Measurements from ENCODE around the gene GAK.
"Not testable (repeated sequence)": the region's sequence is repeated elsewhere in the genome, so short reads cannot be mapped to it uniquely, and the experiment has no call there.

Gene GAK

DNA sequence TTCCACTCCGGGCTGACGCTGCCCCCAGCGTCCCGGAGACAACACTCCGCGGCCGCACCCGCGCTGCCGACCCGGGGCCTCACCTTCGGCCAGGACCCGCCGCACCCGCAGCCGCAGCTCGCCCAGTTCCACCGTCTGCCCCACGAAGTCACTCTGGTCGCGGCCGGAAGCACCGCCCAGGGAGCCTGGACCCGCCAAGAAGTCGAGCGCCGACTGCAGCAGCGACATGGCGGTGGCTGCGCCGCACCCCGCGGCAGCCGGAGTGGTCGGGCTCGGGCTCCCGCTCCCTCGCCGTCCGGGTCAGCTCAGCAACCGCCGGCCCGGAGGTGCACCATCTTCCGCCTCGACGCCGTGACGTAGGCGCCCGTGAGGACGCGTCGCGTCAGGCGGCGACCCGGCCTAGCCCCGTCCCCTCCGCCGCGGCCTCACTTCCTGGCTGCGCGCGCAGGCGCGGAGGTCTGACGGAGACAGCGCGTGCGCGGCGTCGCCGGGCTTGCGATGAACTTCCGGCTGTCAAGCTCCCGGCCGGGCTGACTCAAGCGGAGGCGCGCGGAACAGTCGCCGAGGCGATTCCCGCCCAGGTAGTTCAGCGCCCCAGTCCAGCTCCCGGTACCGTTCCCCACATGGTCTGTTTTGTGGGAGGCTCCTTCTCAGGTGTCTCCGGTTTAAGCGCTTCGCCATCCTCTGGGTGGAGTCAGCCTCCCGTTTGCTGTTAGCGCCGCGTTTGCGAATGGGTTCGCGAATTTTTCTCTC lies at the start of gene GAK, which contains the start of gene TMEM175:
TSS of gene GAK (minus strand) at position 357 of the 753 bp plus-strand sequence. CDS start at position 228, 129 bp downstream.
TSS of gene TMEM175 (plus strand) at position 501 of the 753 bp plus-strand sequence. CDS start 15,280 bp downstream, outside the sequence.
- DNase-seq (ENCODE audit: low read depth), result peak; percentile 90

GRCh38 chr4:978957-979701 lies 47.0 kb upstream of the GAK start:
- no peak for DNase-seq (ENCODE audit: low read depth)

- not testable (repeated sequence) for DNase-seq (ENCODE audit: low read depth)
These were observed 43.9 kb upstream of the GAK start for GRCh38 chr4:976016-976415.

- no peak for DNase-seq (ENCODE audit: low read depth)
These were observed 42.6 kb upstream of the GAK start for GRCh38 chr4:974668-975067.

DNA sequence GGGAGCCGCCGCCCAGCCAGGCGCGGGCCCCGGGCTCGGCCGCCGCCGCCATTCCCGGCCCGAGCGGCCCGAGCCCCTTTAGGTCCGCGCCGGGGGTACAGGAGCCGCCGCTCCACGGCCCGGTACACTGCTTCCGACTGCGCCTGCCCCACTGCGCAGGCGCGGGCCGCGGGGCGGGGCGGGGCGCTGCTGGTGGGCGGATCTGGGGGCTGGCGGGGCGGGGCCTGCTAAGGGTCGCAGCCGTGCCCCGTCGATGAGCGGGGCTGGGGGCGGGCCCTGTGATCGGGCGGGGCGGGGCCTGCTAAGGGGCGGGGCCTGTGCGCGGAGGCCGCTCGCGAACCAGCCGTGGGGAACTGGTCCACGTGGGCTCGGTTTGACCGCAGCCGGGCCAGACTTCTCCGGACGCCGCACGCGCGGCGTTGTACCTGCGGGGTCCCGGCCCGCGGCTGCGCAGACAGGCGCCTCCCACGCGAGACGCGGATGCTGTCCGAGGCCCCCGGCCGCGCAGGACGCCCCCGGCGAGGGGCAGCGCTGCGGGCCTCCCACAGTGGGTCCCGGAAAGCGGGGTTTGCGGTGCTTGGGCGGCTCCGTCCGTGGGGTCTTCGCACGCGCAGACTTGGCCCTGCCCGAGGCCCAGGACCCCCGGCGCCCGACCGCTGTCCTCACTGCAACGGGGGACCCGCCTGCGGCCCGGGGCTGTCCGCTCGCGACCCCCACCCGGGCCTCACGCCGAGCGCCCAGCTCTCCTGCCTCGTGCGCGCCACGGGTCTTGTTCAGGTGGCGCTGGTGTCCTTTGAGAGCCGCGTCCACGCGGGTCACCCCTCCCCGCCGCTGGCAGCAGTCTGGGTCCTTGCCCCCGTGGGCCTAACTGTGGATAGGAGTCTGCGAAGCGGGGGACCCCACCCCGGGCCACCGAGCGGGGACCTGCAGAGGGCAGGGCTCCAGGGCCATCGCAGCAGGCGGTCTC lies 41.6 kb upstream of the GAK start, which contains the start of gene DGKQ:
TSS of gene DGKQ (minus strand) at position 139 of the 967 bp plus-strand sequence. CDS start at position 52, 87 bp downstream.
- DNase-seq (ENCODE audit: low read depth), result peak; percentile 61

DNA sequence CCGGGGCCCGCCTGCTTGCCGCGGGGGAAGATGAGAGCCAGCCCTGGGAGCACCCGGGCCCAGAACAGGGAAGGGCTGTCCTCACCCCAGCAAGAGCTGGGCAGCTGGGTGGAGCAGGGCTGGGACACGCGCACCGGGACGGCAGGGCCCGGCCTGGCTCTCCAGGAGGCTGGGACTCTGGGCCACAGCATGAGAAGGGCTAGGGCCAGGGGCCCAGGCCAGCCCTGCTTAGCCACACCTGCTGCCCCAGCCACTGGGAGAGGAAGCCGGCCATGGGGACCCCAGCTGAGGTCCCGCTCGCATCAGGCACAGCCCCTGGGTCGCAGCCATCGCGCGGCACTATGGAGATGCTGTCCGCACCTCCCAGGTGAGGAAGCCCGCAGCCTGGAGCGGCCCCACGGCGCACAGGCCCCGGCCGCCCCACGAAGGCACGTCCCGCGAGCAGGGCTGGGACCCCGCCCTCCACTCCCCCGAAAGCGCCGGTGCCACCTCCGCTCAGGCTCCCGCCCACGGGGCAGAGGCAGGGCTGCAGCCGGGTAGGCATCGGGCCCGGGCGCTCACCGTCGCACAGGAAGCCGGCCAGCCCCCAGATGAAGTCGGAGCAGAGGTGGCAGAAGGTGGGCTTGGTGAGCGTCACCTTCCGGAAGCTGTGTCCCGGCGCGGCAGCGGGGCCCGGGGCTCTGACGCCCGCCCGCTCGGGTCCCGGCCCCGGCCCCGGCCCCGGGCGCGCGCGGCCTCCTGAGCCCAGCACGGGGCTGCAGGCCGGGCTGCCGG lies 40.7 kb upstream of the GAK start:
- no peak for DNase-seq (ENCODE audit: low read depth)

- DNase-seq (ENCODE audit: low read depth), result no peak
These were observed 39.8 kb upstream of the GAK start for GRCh38 chr4:971666-972500.

GRCh38 chr4:970854-971520 lies 38.9 kb upstream of the GAK start:
- DNase-seq (ENCODE audit: low read depth), result no peak

GRCh38 chr4:970046-970745 lies 38.1 kb upstream of the GAK start:
- DNase-seq (ENCODE audit: low read depth), result no peak

DNA sequence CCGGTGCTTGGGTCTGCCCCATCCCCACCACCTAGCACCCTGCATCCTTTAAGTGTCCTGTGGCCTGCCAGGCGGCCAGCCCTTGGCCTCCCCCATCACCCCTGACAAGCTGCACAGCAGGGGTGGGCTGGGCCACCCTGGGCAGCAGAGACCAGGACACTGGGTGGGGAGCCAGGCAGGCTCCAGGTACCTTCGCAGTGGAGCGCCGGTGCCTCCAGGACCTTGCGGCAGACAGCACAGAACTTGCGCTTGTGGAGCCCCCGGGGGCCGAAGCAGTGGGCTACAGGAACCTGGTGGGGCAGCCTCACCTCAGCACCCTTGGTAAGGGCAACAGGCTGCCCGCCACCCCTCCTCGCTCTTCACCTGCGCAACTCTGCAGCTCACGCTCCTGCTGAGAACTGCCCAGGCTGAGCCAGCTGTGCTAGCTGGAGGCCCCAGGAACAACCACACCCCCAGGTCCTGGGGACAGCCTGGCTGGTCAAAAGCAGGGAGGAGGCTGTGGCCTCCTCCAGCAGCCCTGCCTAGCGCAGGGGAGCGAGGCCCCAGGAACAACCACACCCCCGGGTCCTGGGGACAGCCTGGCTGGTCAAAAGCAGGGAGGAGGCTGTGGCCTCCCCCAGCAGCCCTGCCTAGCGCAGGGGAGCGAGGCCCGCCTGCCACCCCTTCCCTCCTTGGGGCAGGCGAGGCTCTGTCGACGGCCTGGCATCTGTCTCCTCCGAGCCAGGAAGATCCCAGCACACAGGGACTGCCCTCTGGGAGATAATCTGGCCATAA lies 36.7 kb upstream of the GAK start:
- DNase-seq (ENCODE audit: low read depth), result no peak

- no peak for DNase-seq (ENCODE audit: low read depth)
These were observed 36.1 kb upstream of the GAK start for GRCh38 chr4:968221-968620.

GRCh38 chr4:967113-968104 lies 35.3 kb upstream of the GAK start:
- DNase-seq (ENCODE audit: low read depth), result no peak

GRCh38 chr4:966266-967112 lies 34.4 kb upstream of the GAK start:
- no peak for DNase-seq (ENCODE audit: low read depth)

DNA sequence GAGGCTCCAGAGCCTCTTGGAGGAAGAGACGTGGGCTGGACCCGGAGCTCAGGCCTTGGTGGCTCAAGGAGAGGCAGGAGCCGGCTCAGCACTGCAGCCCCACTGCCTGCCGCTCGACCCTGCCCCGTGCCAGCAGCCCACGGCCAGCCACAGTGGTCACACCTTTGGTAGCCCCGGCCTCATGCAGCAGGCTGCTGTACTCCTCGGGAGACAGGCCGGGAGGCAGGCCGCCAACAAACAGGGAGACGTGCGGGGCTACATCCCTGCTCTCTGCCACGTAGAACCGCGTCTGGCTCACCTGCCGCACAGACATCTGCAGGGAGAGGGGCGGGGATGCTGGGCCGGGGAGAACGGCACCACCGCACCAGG lies 33.6 kb upstream of the GAK start:
- DNase-seq (ENCODE audit: low read depth), result no peak

- DNase-seq (ENCODE audit: low read depth), result no peak
These were observed 33.1 kb upstream of the GAK start for GRCh38 chr4:965048-965765.
